ENCODE data around the gene NTM.

Gene NTM

GRCh38 chr11:131662317-131662972 is 292.0 kb downstream of the NTM start:
- Histone ChIP-seq H3K4me2 (ENCODE audit: low read depth, low read length, poor library complexity, severe bottlenecking) (peak overlapping the region; percentile 83), H3K36me3 (ENCODE audit: insufficient read depth, low read length) (no peaks in the 10 kb centered on the region), H3K79me2 (ENCODE audit: insufficient read depth, low read length) (peaks cover 79% of the 10 kb centered on the region), H3K9me2 (replicated peaks; ENCODE audit: low read depth, low read length) (no peaks in the 10 kb centered on the region), H2AFZ (ENCODE audit: low read length) (no peak overlapping the region), H3F3A (ENCODE audit: low read depth) (peaks cover 13% of the 10 kb centered on the region; the same call in 1 of the 2 replicates), H3K9ac (ENCODE audit: low read depth, low read length, poor library complexity, severe bottlenecking) (peak overlapping the region; percentile 96), H3K27me3 (ENCODE audit: insufficient read depth, low read length, poor library complexity, severe bottlenecking) (no peaks in the 10 kb centered on the region), H3K4me3 (ENCODE audit: low read length, poor library complexity, severe bottlenecking) (peak overlapping the region; percentile 75), H4K20me1 (ENCODE audit: insufficient read depth, low read length, poor library complexity, severe bottlenecking) (no peaks in the 10 kb centered on the region), H3K9me3 (ENCODE audit: insufficient read depth, low read depth, low read length) (no peaks in the 10 kb centered on the region), H3K4me1 (ENCODE audit: insufficient read depth, low read length, poor library complexity, severe bottlenecking) (peaks cover 73% of the 10 kb centered on the region)
- TF ChIP-seq CTCF (conservative IDR thresholded peaks at IDR 0.05; ENCODE audit: low read length) (no peak), EZH2phosphoT487 (IDR thresholded peaks at IDR 0.05; ENCODE audit: borderline replicate concordance) (no peak)

GRCh38 chr11:131662993-131663392 is 292.6 kb downstream of the NTM start:
- H3F3A ChIP-seq (ENCODE audit: low read depth), result peaks cover 12% of the 10 kb centered on the region; the same call in 1 of the 2 replicates
- peak overlapping the region; percentile 75 for H3K4me3 ChIP-seq (ENCODE audit: low read length, poor library complexity, severe bottlenecking)
- H3K9ac ChIP-seq (ENCODE audit: low read depth, low read length, poor library complexity, severe bottlenecking), result peak overlapping the region; percentile 96
- peak overlapping the region; percentile 83 for H3K4me2 ChIP-seq (ENCODE audit: low read depth, low read length, poor library complexity, severe bottlenecking)
- no peaks in the 10 kb centered on the region for H3K27me3 ChIP-seq (ENCODE audit: insufficient read depth, low read length, poor library complexity, severe bottlenecking)
- no peak overlapping the region for H2AFZ ChIP-seq (ENCODE audit: low read length)
- no peaks in the 10 kb centered on the region for H3K9me3 ChIP-seq (ENCODE audit: insufficient read depth, low read depth, low read length)
- H3K36me3 ChIP-seq (ENCODE audit: insufficient read depth, low read length), result no peaks in the 10 kb centered on the region
- peaks cover 74% of the 10 kb centered on the region for H3K79me2 ChIP-seq (ENCODE audit: insufficient read depth, low read length)
- TF ChIP-seq CTCF (conservative IDR thresholded peaks at IDR 0.05; ENCODE audit: low read length) (no peak), EZH2phosphoT487 (IDR thresholded peaks at IDR 0.05; ENCODE audit: borderline replicate concordance) (no peak)
- H4K20me1 ChIP-seq (ENCODE audit: insufficient read depth, low read length, poor library complexity, severe bottlenecking), result no peaks in the 10 kb centered on the region
- no peaks in the 10 kb centered on the region for H3K9me2 ChIP-seq (replicated peaks; ENCODE audit: low read depth, low read length)
- peaks cover 68% of the 10 kb centered on the region for H3K4me1 ChIP-seq (ENCODE audit: insufficient read depth, low read length, poor library complexity, severe bottlenecking)

GRCh38 chr11:131663405-131664200 is 293.2 kb downstream of the NTM start:
- H2AFZ ChIP-seq (ENCODE audit: low read length), result no peak overlapping the region
- H3K36me3 ChIP-seq (ENCODE audit: insufficient read depth, low read length), result no peaks in the 10 kb centered on the region
- peak overlapping the region; percentile 83 for H3K4me2 ChIP-seq (ENCODE audit: low read depth, low read length, poor library complexity, severe bottlenecking)
- peaks cover 67% of the 10 kb centered on the region for H3K4me1 ChIP-seq (ENCODE audit: insufficient read depth, low read length, poor library complexity, severe bottlenecking)
- no peak for TF ChIP-seq CTCF (conservative IDR thresholded peaks at IDR 0.05; ENCODE audit: low read length)
- no peak for TF ChIP-seq EZH2phosphoT487 (IDR thresholded peaks at IDR 0.05; ENCODE audit: borderline replicate concordance)
- no peaks in the 10 kb centered on the region for H4K20me1 ChIP-seq (ENCODE audit: insufficient read depth, low read length, poor library complexity, severe bottlenecking)
- peaks cover 6% of the 10 kb centered on the region; the same call in 1 of the 2 replicates for H3F3A ChIP-seq (ENCODE audit: low read depth)
- H3K9me3 ChIP-seq (ENCODE audit: insufficient read depth, low read depth, low read length), result no peaks in the 10 kb centered on the region
- no peaks in the 10 kb centered on the region for H3K27me3 ChIP-seq (ENCODE audit: insufficient read depth, low read length, poor library complexity, severe bottlenecking)
- peak overlapping the region; percentile 96 for H3K9ac ChIP-seq (ENCODE audit: low read depth, low read length, poor library complexity, severe bottlenecking)
- no peaks in the 10 kb centered on the region for H3K9me2 ChIP-seq (replicated peaks; ENCODE audit: low read depth, low read length)
- peak overlapping the region; percentile 75 for H3K4me3 ChIP-seq (ENCODE audit: low read length, poor library complexity, severe bottlenecking)
- H3K79me2 ChIP-seq (ENCODE audit: insufficient read depth, low read length), result peaks cover 70% of the 10 kb centered on the region

All from Loucy (cell line).